GM23338 (cell line): Measurements from ENCODE around the gene UIMC1. TPM values are rescaled to one million over a fixed set of nuclear protein-coding genes. Genes with fewer than 3 reads are reported as not detected.

Experiments used
- ATAC-seq: fragments of 200-7000 bp; cut with Tn5 transposase; 3 replicates; pipeline ENCODE4 v1.9.1; 2020
- DNase-seq: peaks from one replicate; pipeline ENCODE4 v3.0.0-alpha.2; 2015; ENCODE audit warnings: low spot score
- H2AFZ ChIP-seq: fragments of 200-600 bp; sonication (generic); 2 replicates; pipeline ENCODE4 v1.8.0; 2016; ENCODE audit warnings: antibody characterized with exemption, mild to moderate bottlenecking, moderate library complexity
- H3F3A ChIP-seq: fragments of 200-600 bp; sonication (generic); replicated peaks from 2 replicates; pipeline ENCODE4 v1.8.0; 2017; ENCODE audit warnings: antibody characterized with exemption, mixed run types, low read depth
- H3K27ac ChIP-seq: fragments of 200-600 bp; sonication (generic); 2 replicates; pipeline ENCODE4 v1.6.1; 2016; ENCODE audit warnings: low read depth
- H3K27me3 ChIP-seq: fragments of 200-600 bp; sonication (generic); 2 replicates; pipeline ENCODE4 v1.8.0; 2016; ENCODE audit warnings: mild to moderate bottlenecking, mixed run types, moderate library complexity; ENCODE audit not compliant: insufficient read depth
- H3K36me3 ChIP-seq: fragments of 200-600 bp; sonication (generic); 2 replicates; pipeline ENCODE4 v1.8.0; 2016; ENCODE audit warnings: mild to moderate bottlenecking; ENCODE audit not compliant: insufficient read depth
- H3K4me1 ChIP-seq: fragments of 200-600 bp; sonication (generic); 2 replicates; pipeline ENCODE4 v1.8.0; 2016; ENCODE audit warnings: mild to moderate bottlenecking, moderate library complexity; ENCODE audit not compliant: insufficient read depth
- H3K4me2 ChIP-seq: fragments of 200-600 bp; sonication (generic); 2 replicates; pipeline ENCODE4 v1.7.1; 2017; ENCODE audit warnings: mixed run types
- H3K4me3 ChIP-seq: fragments of 200-600 bp; sonication (generic); 2 replicates; pipeline ENCODE4 v1.6.1; 2016; ENCODE audit warnings: mixed run types
- H3K79me2 ChIP-seq: fragments of 200-600 bp; sonication (generic); replicated peaks from 2 replicates; pipeline ENCODE4 v1.8.0; 2017; ENCODE audit warnings: mild to moderate bottlenecking; ENCODE audit not compliant: insufficient read depth
- H3K9me2 ChIP-seq: fragments of 200-600 bp; sonication (generic); 2 replicates; pipeline ENCODE4 v1.8.0; 2017; ENCODE audit not compliant: insufficient read depth
- H4K20me1 ChIP-seq: fragments of 200-600 bp; sonication (generic); replicated peaks from 2 replicates; pipeline ENCODE4 v1.8.0; 2017; ENCODE audit warnings: mild to moderate bottlenecking; ENCODE audit not compliant: insufficient read depth
- H3K27ac Mint-ChIP-seq: 2 replicates; pipeline ENCODE4 v1.8.0; 2020; ENCODE audit warnings: inconsistent platforms, mild to moderate bottlenecking, moderate library complexity, mixed read lengths
- H3K27me3 Mint-ChIP-seq: 3 replicates; pipeline ENCODE4 v1.8.0; 2022; ENCODE audit warnings: low read depth, mild to moderate bottlenecking, moderate library complexity, mixed read lengths, inconsistent platforms; ENCODE audit not compliant: insufficient read depth, poor library complexity
- H3K36me3 Mint-ChIP-seq: 3 replicates; pipeline ENCODE4 v1.8.0; 2021; ENCODE audit warnings: low read depth, mild to moderate bottlenecking, inconsistent platforms, moderate library complexity, mixed read lengths
- H3K4me1 Mint-ChIP-seq: 3 replicates; pipeline ENCODE4 v1.8.0; 2020; ENCODE audit warnings: mild to moderate bottlenecking, inconsistent platforms, mixed read lengths
- H3K4me3 Mint-ChIP-seq: 3 replicates; pipeline ENCODE4 v1.8.0; 2021; ENCODE audit warnings: moderate library complexity, mild to moderate bottlenecking, inconsistent platforms, mixed read lengths
- H3K9me3 Mint-ChIP-seq: 3 replicates; pipeline ENCODE4 v1.8.0; 2020; ENCODE audit warnings: moderate library complexity, mild to moderate bottlenecking, inconsistent platforms, mixed read lengths
- CTCF ChIP-seq, 2 experiments: fragments of 200-600 bp in 1 of 2; sonication (generic) in 1 of 2; conservative IDR thresholded peaks; 2 replicates each; pipeline versions ENCODE4 v1.5.1 to v1.6.1; 2016 to 2017; ENCODE audit warnings: antibody characterized with exemption in 2 of 2, low read depth in 2 of 2, mild to moderate bottlenecking in 2 of 2, moderate library complexity in 1 of 2
- ETS1 ChIP-seq: IDR thresholded peaks from 2 replicates; pipeline ENCODE4 v1.6.1; 2016; ENCODE audit warnings: antibody characterized with exemption
- POLR2AphosphoS5 ChIP-seq: IDR thresholded peaks from 2 replicates; pipeline ENCODE4 v1.6.1; 2016; ENCODE audit warnings: antibody characterized with exemption, low read depth
- REST ChIP-seq: IDR thresholded peaks from one replicate; pipeline ENCODE4 v1.6.1; 2018; ENCODE audit warnings: antibody characterized with exemption; ENCODE audit not compliant: unreplicated experiment
- ZNF331 ChIP-seq: fragments of 250-450 bp; sonication (Bioruptor Pico); IDR thresholded peaks from 2 replicates; pipeline ENCODE4 v1.5.0; 2020; ENCODE audit warnings: low read depth, mild to moderate bottlenecking, moderate library complexity
- ZNF462 ChIP-seq: fragments of 250-450 bp; sonication (Bioruptor Pico); IDR thresholded peaks from 2 replicates; pipeline ENCODE4 v1.5.0; 2020; ENCODE audit warnings: mild to moderate bottlenecking, moderate library complexity
- polyA plus RNA-seq: library from polyadenylated mRNA; unstranded; fragments of >200 nt; fragmentation: Nextera tagmentation; extraction: Ambion mirVana; gene quantifications from 2 replicates; pipeline ENCODE4 v1.2.1, GENCODE V29; 2016
- total RNA-seq: library from RNA; depleted of rRNA; stranded (reverse); fragments of >200 nt; shearing (Covaris generic); gene quantifications from 2 replicates; pipeline ENCODE4 v1.2.3, GENCODE V29; 2014

UIMC1 gene
- total and polyA plus RNA-seq, 2 experiments from 2014 or later, result 36.4 to 40.1 TPM

- TF ChIP-seq REST, result no peak
Measured at GRCh38 chr5:176900780-176901204, 105.8 kb downstream of the UIMC1 start (continued).

- H3K36me3 ChIP-seq, result peaks cover 19% of the 10 kb centered on the region
- H4K20me1 ChIP-seq, result no peaks in the 10 kb centered on the region; the same call in 1 of the 2 replicates
- H3K4me2 ChIP-seq, result no peak overlapping the region
- DNase-seq (no peak), ATAC-seq (peak; percentile 20)
- H3K9me2 ChIP-seq, result no peaks in the 10 kb centered on the region
- Mint-ChIP-seq H3K4me1 (peaks cover 22% of the 10 kb centered on the region), H3K9me3 (no peaks in the 10 kb centered on the region), H3K27me3 (peaks cover 2% of the 10 kb centered on the region), H3K36me3 (peaks cover 21% of the 10 kb centered on the region), H3K27ac (no peak overlapping the region), H3K4me3 (no peak overlapping the region)
- H3K4me3 ChIP-seq, result no peak overlapping the region
- H3K79me2 ChIP-seq, result no peaks in the 10 kb centered on the region
- H3F3A ChIP-seq, result no peaks in the 10 kb centered on the region
- 0 out of 2 replicates have a peak, but pooled peaks cover 3% of the 10 kb centered on the region for H3K4me1 ChIP-seq
- no peaks in the 10 kb centered on the region for H3K27me3 ChIP-seq
- H3K27ac ChIP-seq, result peak overlapping the region; percentile 45; the same call in 1 of the 2 replicates
- no peak overlapping the region for H2AFZ ChIP-seq
- TF ChIP-seq REST (no peak), CTCF (conservative IDR thresholded peaks at IDR 0.05; ENCODE audit: low read depth in 2 of 2) (no peak), ETS1 (no peak), POLR2AphosphoS5 (no peak), ZNF462 (CRISPR knock-in tag) (no peak), ZNF331 (CRISPR knock-in tag) (no peak)
Measured at GRCh38 chr5:176899946-176900779, 106.4 kb downstream of the UIMC1 start.
